KMS-11 (cell line): ENCODE measurements around the gene GBE1.

Experiments
- H2AFZ ChIP-seq: fragments of 200-600 bp; sonication (generic); 2 replicates; pipeline ENCODE4 v1.6.1; 2016; ENCODE audit warnings: antibody characterized with exemption, mixed run types, low read depth
- H3K27ac ChIP-seq: fragments of 200-600 bp; sonication (generic); 2 replicates; pipeline ENCODE4 v1.6.1; 2016; ENCODE audit warnings: mild to moderate bottlenecking, mixed run types
- H3K27me3 ChIP-seq: fragments of 200-600 bp; sonication (generic); 2 replicates; pipeline ENCODE4 v1.6.1; 2017; ENCODE audit warnings: mild to moderate bottlenecking, low read depth, mixed run types, moderate library complexity; ENCODE audit not compliant: insufficient read depth
- H3K36me3 ChIP-seq: fragments of 200-600 bp; sonication (generic); 2 replicates; pipeline ENCODE4 v1.6.1; 2017; ENCODE audit warnings: mild to moderate bottlenecking, mixed run types; ENCODE audit not compliant: insufficient read depth
- H3K4me1 ChIP-seq: fragments of 200-600 bp; sonication (generic); 2 replicates; pipeline ENCODE4 v1.6.1; 2016; ENCODE audit warnings: mild to moderate bottlenecking, low read depth, mixed run types; ENCODE audit not compliant: poor library complexity, severe bottlenecking
- H3K4me2 ChIP-seq: fragments of 200-600 bp; sonication (generic); 2 replicates; pipeline ENCODE4 v1.7.0; 2016; ENCODE audit warnings: mild to moderate bottlenecking, mixed run types
- H3K4me3 ChIP-seq: fragments of 200-600 bp; sonication (generic); IDR thresholded peaks from 2 replicates; pipeline ENCODE4 v1.6.1; 2017; ENCODE audit warnings: low read depth, low read length, mixed read lengths; ENCODE audit not compliant: insufficient read depth
- H3K79me2 ChIP-seq: fragments of 200-600 bp; sonication (generic); 2 replicates; pipeline ENCODE4 v1.6.1; 2016; ENCODE audit warnings: low read depth, mixed run types; ENCODE audit not compliant: insufficient read depth
- H3K9ac ChIP-seq: fragments of 200-600 bp; sonication (generic); 2 replicates; pipeline ENCODE4 v1.6.1; 2016; ENCODE audit warnings: mild to moderate bottlenecking, mixed run types
- H4K20me1 ChIP-seq: fragments of 200-600 bp; sonication (generic); 2 replicates; pipeline ENCODE4 v1.6.1; 2016; ENCODE audit warnings: mild to moderate bottlenecking, mixed run types; ENCODE audit not compliant: insufficient read depth
- TF ChIP-seq, protein P1 (sequence below): fragments of 200-600 bp; sonication (generic); conservative IDR thresholded peaks from 2 replicates; pipeline ENCODE4 v1.6.1; 2017; ENCODE audit warnings: low read depth, mild to moderate bottlenecking, antibody characterized with exemption, low read length, moderate library complexity, mixed read lengths

Gene GBE1

GRCh38 chr3:81468391-81468790, 293.1 kb downstream of the GBE1 start:
- Histone ChIP-seq H2AFZ (no peak overlapping the region), H3K4me2 (no peak overlapping the region), H3K79me2 (no peaks in the 10 kb centered on the region), H3K4me3 (no peak overlapping the region), H3K27ac (no peak overlapping the region), H3K36me3 (no peaks in the 10 kb centered on the region), H3K9ac (no peak overlapping the region), H3K4me1 (no peaks in the 10 kb centered on the region), H3K27me3 (no peaks in the 10 kb centered on the region), H4K20me1 (no peaks in the 10 kb centered on the region)
- TF ChIP-seq, protein P1, sequence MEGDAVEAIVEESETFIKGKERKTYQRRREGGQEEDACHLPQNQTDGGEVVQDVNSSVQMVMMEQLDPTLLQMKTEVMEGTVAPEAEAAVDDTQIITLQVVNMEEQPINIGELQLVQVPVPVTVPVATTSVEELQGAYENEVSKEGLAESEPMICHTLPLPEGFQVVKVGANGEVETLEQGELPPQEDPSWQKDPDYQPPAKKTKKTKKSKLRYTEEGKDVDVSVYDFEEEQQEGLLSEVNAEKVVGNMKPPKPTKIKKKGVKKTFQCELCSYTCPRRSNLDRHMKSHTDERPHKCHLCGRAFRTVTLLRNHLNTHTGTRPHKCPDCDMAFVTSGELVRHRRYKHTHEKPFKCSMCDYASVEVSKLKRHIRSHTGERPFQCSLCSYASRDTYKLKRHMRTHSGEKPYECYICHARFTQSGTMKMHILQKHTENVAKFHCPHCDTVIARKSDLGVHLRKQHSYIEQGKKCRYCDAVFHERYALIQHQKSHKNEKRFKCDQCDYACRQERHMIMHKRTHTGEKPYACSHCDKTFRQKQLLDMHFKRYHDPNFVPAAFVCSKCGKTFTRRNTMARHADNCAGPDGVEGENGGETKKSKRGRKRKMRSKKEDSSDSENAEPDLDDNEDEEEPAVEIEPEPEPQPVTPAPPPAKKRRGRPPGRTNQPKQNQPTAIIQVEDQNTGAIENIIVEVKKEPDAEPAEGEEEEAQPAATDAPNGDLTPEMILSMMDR: no peak

GRCh38 chr3:81466201-81466560, 295.3 kb downstream of the GBE1 start:
- no peak overlapping the region for H3K27ac ChIP-seq
- no peak overlapping the region for H3K9ac ChIP-seq
- TF ChIP-seq, protein P1: no peak
- H3K27me3 ChIP-seq: no peaks in the 10 kb centered on the region
- no peaks in the 10 kb centered on the region for H3K4me1 ChIP-seq
- H3K4me2 ChIP-seq: no peak overlapping the region
- H3K4me3 ChIP-seq: no peak overlapping the region
- no peaks in the 10 kb centered on the region for H4K20me1 ChIP-seq
- H2AFZ ChIP-seq: no peak overlapping the region
- no peaks in the 10 kb centered on the region for H3K36me3 ChIP-seq
- H3K79me2 ChIP-seq: no peaks in the 10 kb centered on the region

DNA sequence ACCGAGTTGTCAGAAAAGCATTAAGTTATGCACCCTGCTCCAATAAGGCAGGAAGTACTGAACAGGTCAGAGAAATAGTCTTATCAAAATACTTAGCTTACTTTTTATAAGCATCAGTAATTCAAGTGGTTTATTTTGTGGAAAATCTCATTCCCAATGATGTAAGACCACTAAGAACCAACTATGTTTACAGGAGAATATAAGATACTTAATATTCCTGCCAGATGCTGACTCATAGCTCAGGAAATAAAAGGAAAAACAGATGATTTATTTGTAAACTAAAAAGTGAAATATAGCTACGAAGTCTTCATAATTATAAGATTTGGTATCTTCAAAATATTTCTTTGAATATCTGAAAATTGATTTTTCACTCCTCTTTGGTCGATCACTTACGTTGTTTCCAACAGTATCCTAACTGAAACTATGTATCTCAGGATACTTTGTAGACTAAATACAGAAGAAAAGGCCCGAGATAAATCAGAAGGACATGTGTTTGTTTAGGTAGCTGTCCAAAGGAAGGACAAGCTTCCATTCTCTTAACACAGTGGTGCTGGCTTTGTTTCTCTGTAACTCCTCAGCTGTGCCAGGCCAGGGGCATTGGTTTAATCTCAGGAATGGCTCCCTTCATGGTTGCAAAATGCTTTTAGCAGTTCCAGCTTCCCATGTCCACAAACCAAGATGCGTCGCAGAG, 295.8 kb downstream of the GBE1 start:
- Histone ChIP-seq H3K27ac (no peak overlapping the region), H3K4me1 (no peaks in the 10 kb centered on the region), H4K20me1 (no peaks in the 10 kb centered on the region), H2AFZ (no peak overlapping the region), H3K4me2 (no peak overlapping the region), H3K9ac (no peak overlapping the region), H3K4me3 (no peak overlapping the region), H3K79me2 (no peaks in the 10 kb centered on the region), H3K36me3 (no peaks in the 10 kb centered on the region), H3K27me3 (no peaks in the 10 kb centered on the region)
- TF ChIP-seq, protein P1: no peak

- Histone ChIP-seq H3K27ac (no peak overlapping the region), H3K4me3 (no peak overlapping the region), H3K4me1 (no peaks in the 10 kb centered on the region), H3K4me2 (no peak overlapping the region), H2AFZ (no peak overlapping the region), H4K20me1 (no peaks in the 10 kb centered on the region), H3K9ac (no peak overlapping the region), H3K79me2 (no peaks in the 10 kb centered on the region), H3K27me3 (no peaks in the 10 kb centered on the region), H3K36me3 (no peaks in the 10 kb centered on the region)
- TF ChIP-seq, protein P1: no peak
Observed at GRCh38 chr3:81463781-81464180, 297.7 kb downstream of the GBE1 start.
